Mesenchymal stem cell (in vitro differentiated cells and primary cell): ENCODE measurements around the gene NDUFS1.
"Not testable (repeated sequence)": the region's sequence is repeated elsewhere in the genome, so short reads cannot be mapped to it uniquely, and the experiment has no call there.

Experiments used
- DNase-seq: peaks from one replicate; pipeline ENCODE4 v3.0.0-alpha.2; 2013
- H2AFZ ChIP-seq: one replicate; pipeline ENCODE4 v1.6.1; 2013; ENCODE audit warnings: low read depth, mild to moderate bottlenecking, control low read depth, inconsistent platforms, low read length, moderate library complexity
- H2AK5ac ChIP-seq: 2 replicates; pipeline ENCODE4 v1.6.1; 2013; ENCODE audit warnings: low read length, moderate library complexity, mild to moderate bottlenecking, inconsistent platforms; ENCODE audit not compliant: severe bottlenecking
- H2BK120ac ChIP-seq: one replicate; pipeline ENCODE4 v1.6.1; 2013; ENCODE audit warnings: low read depth, mild to moderate bottlenecking, inconsistent platforms, low read length, moderate library complexity
- H2BK12ac ChIP-seq, 2 experiments: one replicate each; pipeline ENCODE4 v1.6.1; 2013; ENCODE audit warnings: inconsistent platforms in 2 of 2, low read length in 2 of 2, mild to moderate bottlenecking in 2 of 2, moderate library complexity in 2 of 2, control low read depth in 1 of 2
- H2BK15ac ChIP-seq: one replicate; pipeline ENCODE4 v1.6.1; 2013; ENCODE audit warnings: mild to moderate bottlenecking, low read depth, inconsistent platforms; ENCODE audit not compliant: poor library complexity, severe bottlenecking
- H2BK5ac ChIP-seq: 2 replicates; pipeline ENCODE4 v1.6.1; 2013; ENCODE audit warnings: low read depth, mild to moderate bottlenecking, low read length, control low read depth, inconsistent platforms; ENCODE audit not compliant: poor library complexity, severe bottlenecking
- H3K14ac ChIP-seq, 2 experiments: one replicate each; pipeline ENCODE4 v1.6.1; 2013; ENCODE audit warnings: inconsistent platforms in 2 of 2, low read length in 2 of 2, control low read depth in 1 of 2, mild to moderate bottlenecking in 1 of 2, moderate library complexity in 1 of 2
- H3K18ac ChIP-seq, 2 experiments: one replicate each; pipeline ENCODE4 v1.6.1; 2013; ENCODE audit warnings: inconsistent platforms in 2 of 2, low read length in 2 of 2, control low read depth in 1 of 2, low read depth in 1 of 2, mild to moderate bottlenecking in 1 of 2
- H3K23ac ChIP-seq, 2 experiments: one replicate each; pipeline ENCODE4 v1.6.1; 2013; ENCODE audit warnings: inconsistent platforms in 2 of 2, low read length in 2 of 2, mild to moderate bottlenecking in 2 of 2, moderate library complexity in 2 of 2, control low read depth in 1 of 2
- H3K27ac ChIP-seq: 2 replicates; pipeline ENCODE4 v1.5.1; 2013; ENCODE audit warnings: mild to moderate bottlenecking, moderate library complexity, low read length, control low read depth, inconsistent platforms; ENCODE audit not compliant: poor library complexity, severe bottlenecking
- H3K27me3 ChIP-seq, 2 experiments: 2 replicates each; pipeline versions ENCODE4 v1.6.1 to v1.7.0; 2013; ENCODE audit warnings: low read length in 2 of 2, mild to moderate bottlenecking in 2 of 2, moderate library complexity in 2 of 2, control low read depth in 1 of 2, inconsistent platforms in 1 of 2; ENCODE audit not compliant: control insufficient read depth in 1 of 2, insufficient read depth in 1 of 2
- H3K36me3 ChIP-seq, 2 experiments: 2 replicates each; pipeline versions ENCODE4 v1.6.1 to v1.7.0; 2013; ENCODE audit warnings: low read length in 2 of 2, control low read depth in 1 of 2, inconsistent platforms in 1 of 2, low read depth in 1 of 2, mild to moderate bottlenecking in 1 of 2; ENCODE audit not compliant: insufficient read depth in 2 of 2, control insufficient read depth in 1 of 2
- H3K4ac ChIP-seq, 2 experiments: one replicate each; pipeline ENCODE4 v1.6.1; 2013; ENCODE audit warnings: inconsistent platforms in 2 of 2, low read length in 2 of 2, mild to moderate bottlenecking in 2 of 2, moderate library complexity in 2 of 2, control low read depth in 1 of 2, low read depth in 1 of 2
- H3K4me1 ChIP-seq: 2 replicates; pipeline ENCODE4 v1.6.1; 2013; ENCODE audit warnings: low read depth, low read length, control low read depth; ENCODE audit not compliant: control insufficient read depth, insufficient read depth
- H3K4me2 ChIP-seq: 2 replicates; pipeline ENCODE4 v1.6.1; 2013; ENCODE audit warnings: low read length, mild to moderate bottlenecking, inconsistent platforms; ENCODE audit not compliant: poor library complexity, severe bottlenecking
- H3K4me3 ChIP-seq, 2 experiments: 2 replicates each; pipeline versions ENCODE4 v1.5.1 to v1.7.0; 2013; ENCODE audit warnings: low read length in 2 of 2, mild to moderate bottlenecking in 2 of 2, control low read depth in 1 of 2, low read depth in 1 of 2; ENCODE audit not compliant: insufficient read depth in 1 of 2
- H3K79me1 ChIP-seq: replicated peaks from 2 replicates; pipeline ENCODE4 v1.6.1; 2013; ENCODE audit warnings: mild to moderate bottlenecking, control low read depth, low read length, inconsistent platforms; ENCODE audit not compliant: poor library complexity, severe bottlenecking
- H3K9ac ChIP-seq: 2 replicates; pipeline ENCODE4 v1.7.0; 2013; ENCODE audit warnings: mild to moderate bottlenecking, low read length, moderate library complexity
- H3K9me3 ChIP-seq: 2 replicates; pipeline ENCODE4 v1.7.0; 2013; ENCODE audit warnings: mild to moderate bottlenecking, low read length; ENCODE audit not compliant: control insufficient read depth
- H4K8ac ChIP-seq: one replicate; pipeline ENCODE4 v1.6.1; 2013; ENCODE audit warnings: inconsistent platforms, mild to moderate bottlenecking, low read length, moderate library complexity
- H4K91ac ChIP-seq: one replicate; pipeline ENCODE4 v1.6.1; 2013; ENCODE audit warnings: mild to moderate bottlenecking, low read length, inconsistent platforms
- WGBS: methylation state at CpG from one replicate; pipeline ENCODE4 v1.1.7; 2013; ENCODE audit warnings: mixed read lengths; 5-methylcytosine and 5-hydroxymethylcytosine counted together

Gene NDUFS1

DNA sequence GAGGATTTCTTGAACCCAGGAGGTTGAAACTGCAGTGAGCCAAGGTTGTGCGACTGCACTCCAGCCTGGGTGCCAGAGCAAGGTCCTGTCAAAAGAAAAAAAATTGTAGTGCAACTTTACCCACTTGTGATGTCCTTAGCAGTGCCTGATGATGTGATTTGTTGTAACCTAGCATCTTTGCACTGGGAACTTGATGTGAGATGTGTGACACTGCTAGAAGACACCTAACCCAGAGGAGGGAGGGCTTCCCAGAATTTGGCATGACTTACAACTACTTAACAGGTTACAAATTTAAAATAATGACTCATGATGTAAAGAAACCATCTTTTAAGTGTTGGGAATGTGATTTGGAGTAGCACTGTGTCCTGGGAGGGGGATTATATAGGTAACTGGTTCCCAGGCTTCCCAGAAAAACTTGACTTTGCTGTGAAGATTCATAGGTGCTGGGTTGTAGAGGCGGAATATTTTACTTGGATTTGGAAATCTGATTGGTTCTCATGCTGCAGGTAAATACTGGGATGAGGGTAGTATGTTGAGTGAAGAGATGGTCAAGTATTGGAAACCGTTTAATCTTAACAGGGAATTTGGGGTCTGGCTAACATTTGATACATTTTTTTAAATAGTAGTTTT is 4.1 kb upstream of the NDUFS1 start:
- H3K9ac ChIP-seq, result peak overlapping the region; percentile 21
- no peak overlapping the region for H2BK15ac ChIP-seq
- H3K4me2 ChIP-seq, result no peak overlapping the region
- H3K79me1 ChIP-seq, result peaks cover 4% of the 10 kb centered on the region
- no peak overlapping the region for H2AFZ ChIP-seq
- no peak overlapping the region for H3K4ac ChIP-seq
- H2BK5ac ChIP-seq, result no peak overlapping the region
- no peak overlapping the region for H3K27ac ChIP-seq
- H4K8ac ChIP-seq, result no peak overlapping the region
- H2AK5ac ChIP-seq, result no peak overlapping the region
- H3K9me3 ChIP-seq, result no peaks in the 10 kb centered on the region
- H3K18ac ChIP-seq, result no peak overlapping the region
- H2BK120ac ChIP-seq, result no peak overlapping the region
- no peak overlapping the region for H4K91ac ChIP-seq
- no peak overlapping the region for H3K14ac ChIP-seq
- DNase-seq, result no peak
- peaks cover 16 to 49% of the 10 kb centered on the region in 2 experiments for H3K36me3 ChIP-seq
- WGBS, result 99% methylated on average over 3 of the region's 3 CpGs
- H3K27me3 ChIP-seq, result no peaks in the 10 kb centered on the region
- no peak overlapping the region for H2BK12ac ChIP-seq
- H3K4me3 ChIP-seq, result no peak overlapping the region
- peaks cover 2% of the 10 kb centered on the region for H3K4me1 ChIP-seq
- H3K23ac ChIP-seq, result peak overlapping the region in 1 of 2 experiments; percentile 23

DNA sequence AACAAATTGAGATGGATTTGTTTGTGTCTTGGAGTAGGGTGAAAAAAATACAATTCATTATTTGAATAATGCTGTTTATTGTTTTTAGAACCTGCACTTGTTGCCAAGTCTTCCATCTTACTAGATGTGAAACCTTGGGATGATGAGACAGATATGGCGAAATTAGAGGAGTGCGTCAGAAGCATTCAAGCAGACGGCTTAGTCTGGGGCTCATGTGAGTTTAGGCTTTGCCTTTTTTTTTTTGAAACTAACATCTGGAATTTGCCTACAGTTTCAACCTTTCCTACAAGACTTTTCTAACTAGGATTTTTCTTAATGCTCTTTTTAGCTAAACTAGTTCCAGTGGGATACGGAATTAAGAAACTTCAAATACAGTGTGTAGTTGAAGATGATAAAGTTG is 3.2 kb upstream of the NDUFS1 start:
- peak; percentile 28 for DNase-seq
- not testable (repeated sequence) for H3K14ac ChIP-seq, H3K4me3 ChIP-seq, H2AK5ac ChIP-seq, H4K91ac ChIP-seq, H3K4me1 ChIP-seq, H3K27me3 ChIP-seq, H2BK15ac ChIP-seq, H2BK12ac ChIP-seq, H3K9me3 ChIP-seq, H2AFZ ChIP-seq, H3K27ac ChIP-seq, H2BK5ac ChIP-seq, H3K18ac ChIP-seq, H3K4ac ChIP-seq, H3K4me2 ChIP-seq, H3K23ac ChIP-seq, H3K79me1 ChIP-seq, H4K8ac ChIP-seq, H2BK120ac ChIP-seq
- H3K36me3 ChIP-seq, result peaks cover 11 to 42% of the 10 kb centered on the region in 2 experiments
- 100% methylated on average over 3 of the region's 4 CpGs for WGBS
- H3K9ac ChIP-seq, result peak overlapping the region; percentile 92

DNA sequence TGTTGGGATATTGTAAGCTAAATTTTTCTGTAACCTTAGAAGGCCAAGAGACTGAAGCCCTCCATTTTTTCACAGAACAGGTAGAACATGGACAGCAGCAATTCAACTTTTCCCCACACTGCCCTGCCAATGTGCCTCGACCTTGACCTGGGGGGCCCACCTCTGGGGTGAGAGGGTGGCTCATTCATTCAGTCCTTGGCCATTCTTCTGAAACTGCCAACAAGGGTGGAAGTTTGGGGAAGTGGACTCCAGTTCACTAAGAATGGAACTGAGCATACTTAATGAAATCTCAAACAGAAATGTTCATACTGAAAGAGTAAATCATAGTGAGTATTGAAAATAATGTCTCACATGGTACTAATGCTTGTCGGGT is 1.5 kb upstream of the NDUFS1 start:
- Histone ChIP-seq H3K27me3 (no peaks in the 10 kb centered on the region), H2AK5ac (peak overlapping the region; percentile 19), H3K4me2 (peak overlapping the region; percentile 92), H2AFZ (no peak overlapping the region), H3K23ac (peak overlapping the region in 1 of 2 experiments; percentile 67), H3K4ac (no peak overlapping the region), H3K4me1 (peaks cover 2% of the 10 kb centered on the region), H4K8ac (no peak overlapping the region), H4K91ac (no peak overlapping the region), H3K9me3 (no peaks in the 10 kb centered on the region), H2BK5ac (no peak overlapping the region), H2BK12ac (no peak overlapping the region), H3K18ac (no peak overlapping the region), H3K9ac (peak overlapping the region; percentile 92), H2BK15ac (no peak overlapping the region), H3K79me1 (peaks cover 2% of the 10 kb centered on the region), H3K36me3 (peaks cover 11 to 37% of the 10 kb centered on the region in 2 experiments), H3K4me3 (peak overlapping the region; percentile 34 to 88), H3K27ac (no peak overlapping the region), H3K14ac (no peak overlapping the region), H2BK120ac (no peak overlapping the region)
- 93% methylated on average over 1 of the region's 2 CpGs for WGBS
- no peak for DNase-seq

DNA sequence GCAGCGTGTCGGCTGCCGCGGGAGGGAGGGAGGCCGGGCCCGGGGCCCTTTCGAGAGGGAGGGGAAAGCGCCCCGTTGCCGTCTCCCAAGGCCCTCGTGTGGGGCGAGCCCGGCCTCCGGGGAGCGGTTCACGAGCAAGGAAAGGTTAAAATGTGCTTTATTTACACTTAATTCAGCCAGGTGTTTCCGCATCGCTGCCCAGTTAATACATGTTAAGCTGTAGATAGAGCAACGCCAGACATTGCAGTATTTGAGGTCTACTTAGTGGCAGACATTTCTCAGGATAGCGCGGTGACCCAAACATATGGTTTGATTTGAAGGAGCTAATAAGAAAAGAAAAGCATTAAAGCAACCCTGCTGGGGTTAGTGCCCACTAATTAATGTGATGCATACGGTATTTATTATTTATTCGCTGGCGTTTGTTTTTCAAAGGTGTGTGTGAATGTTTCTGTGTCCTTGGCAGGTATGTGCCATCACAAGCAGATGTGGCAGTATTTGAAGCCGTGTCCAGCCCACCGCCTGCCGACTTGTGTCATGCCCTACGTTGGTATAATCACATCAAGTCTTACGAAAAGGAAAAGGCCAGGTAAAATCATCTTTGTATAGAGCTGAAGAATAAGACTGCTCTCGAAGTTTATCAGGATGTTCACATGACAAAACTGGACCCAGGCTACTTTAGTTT is 1.0 kb upstream of the NDUFS1 start:
- Histone ChIP-seq H2AFZ (no peak overlapping the region), H2BK12ac (no peak overlapping the region), H3K79me1 (peaks cover 2% of the 10 kb centered on the region), H3K27ac (peak overlapping the region; percentile 97), H3K4me3 (peak overlapping the region; percentile 76 to 88), H3K4me2 (peak overlapping the region; percentile 92), H3K4me1 (peaks cover 2% of the 10 kb centered on the region), H2BK15ac (no peak overlapping the region), H2AK5ac (no peak overlapping the region), H2BK120ac (peak overlapping the region; percentile 15), H2BK5ac (peak overlapping the region; percentile 11), H3K36me3 (peaks cover 15 to 36% of the 10 kb centered on the region in 2 experiments), H3K9ac (peak overlapping the region; percentile 92), H3K14ac (peak overlapping the region in 1 of 2 experiments; percentile 35), H3K23ac (no peak overlapping the region), H4K91ac (no peak overlapping the region), H3K18ac (peak overlapping the region; percentile 55 to 64), H3K27me3 (no peaks in the 10 kb centered on the region), H3K9me3 (no peaks in the 10 kb centered on the region), H3K4ac (peak overlapping the region in 1 of 2 experiments; percentile 78), H4K8ac (peak overlapping the region; percentile 7)
- no peak for DNase-seq
- WGBS, result 5% methylated on average over 30 of the region's 30 CpGs
